Activated CD4-positive, CD25-positive, alpha-beta regulatory T cell treated with anti-CD3 and anti-CD28 coated beads, Interleukin-2, amount 50 U/mL, for 24 hours (primary cell): ENCODE measurements around the gene THSD4.

Experiments
- ATAC-seq, 2 donors: fragments of 150-1000 bp; cut with Tn5 transposase; one replicate each; pipeline ENCODE4 v1.10.0; 2021; ENCODE audit warnings: mild to moderate bottlenecking in 1 of 2, moderate library complexity in 1 of 2

THSD4 gene

DNA sequence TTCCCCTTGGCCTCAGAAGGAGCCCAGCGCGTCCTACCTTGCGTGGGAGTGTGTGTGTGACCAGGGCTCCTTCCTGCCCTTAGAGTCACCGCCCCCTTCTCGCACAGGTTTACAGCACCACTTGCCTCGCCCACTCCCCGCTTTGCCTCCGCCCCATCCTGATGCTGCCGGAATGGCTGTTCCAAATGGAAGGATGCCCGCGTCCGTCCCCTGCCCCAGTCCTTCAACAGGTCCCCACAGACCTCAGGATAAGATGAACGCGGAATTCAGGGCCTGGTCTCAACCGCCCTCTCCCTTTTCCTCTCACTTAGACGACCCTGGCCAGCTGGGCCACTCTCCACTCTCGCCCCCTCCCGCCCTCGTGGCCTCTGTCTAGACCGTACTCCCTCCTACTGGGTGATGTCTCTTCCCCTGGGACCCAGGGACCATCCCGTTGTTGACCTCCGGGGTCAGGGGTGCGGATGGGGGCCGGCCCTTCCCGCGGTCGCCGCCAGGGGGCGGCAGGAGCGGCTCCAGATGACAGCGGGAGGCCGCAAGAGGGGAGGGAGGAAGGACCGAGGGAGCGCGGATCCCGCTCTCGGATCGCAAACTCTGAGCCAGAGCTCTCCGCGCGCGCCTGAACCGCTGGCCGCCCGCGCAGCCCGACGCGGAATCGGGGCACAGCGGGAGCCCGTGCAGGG is at the start of gene THSD4:
TSS of gene THSD4 (plus strand) at position 585 of the 680 bp plus-strand sequence.
- peak; percentile 54 to 73 for ATAC-seq

DNA sequence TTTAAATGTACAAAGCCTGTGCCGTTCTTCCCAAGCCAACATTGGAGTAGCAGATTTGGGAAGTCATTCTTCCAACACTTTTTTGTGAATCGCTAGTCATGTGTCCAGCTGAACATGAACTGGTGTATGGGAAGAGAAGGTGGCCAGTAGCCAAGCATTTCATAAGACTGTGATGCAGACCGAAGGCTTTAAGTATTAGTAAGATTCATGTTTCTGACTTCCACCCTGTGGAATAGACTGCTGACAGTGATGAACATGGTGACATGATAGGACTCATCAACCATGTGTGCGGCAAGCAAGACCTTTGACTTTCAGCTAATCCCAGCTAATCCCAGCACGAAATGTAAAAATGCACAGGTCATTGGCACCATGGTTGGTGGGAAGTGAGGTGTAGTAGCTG is 48.3 kb upstream of the THSD4 start:
- ATAC-seq = no peak

DNA sequence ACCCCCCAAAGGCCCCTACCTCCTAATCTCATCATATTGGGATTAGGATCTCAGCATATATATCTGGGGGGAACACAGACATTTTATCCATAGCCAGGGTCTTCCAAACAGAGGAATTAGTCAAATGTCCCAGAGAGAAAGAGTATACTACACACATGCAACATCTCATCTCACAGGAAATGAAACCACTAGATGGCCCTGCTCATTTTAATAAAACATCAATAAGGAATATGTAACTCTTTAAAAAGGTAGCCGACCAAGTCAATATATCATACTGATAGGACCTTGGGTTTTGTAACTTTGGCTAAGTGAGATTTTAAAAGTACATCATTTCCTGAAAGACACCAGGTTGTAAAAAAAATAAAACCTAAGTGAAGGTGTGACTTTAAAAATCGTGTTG is 45.6 kb upstream of the THSD4 start:
- no peak for ATAC-seq

DNA sequence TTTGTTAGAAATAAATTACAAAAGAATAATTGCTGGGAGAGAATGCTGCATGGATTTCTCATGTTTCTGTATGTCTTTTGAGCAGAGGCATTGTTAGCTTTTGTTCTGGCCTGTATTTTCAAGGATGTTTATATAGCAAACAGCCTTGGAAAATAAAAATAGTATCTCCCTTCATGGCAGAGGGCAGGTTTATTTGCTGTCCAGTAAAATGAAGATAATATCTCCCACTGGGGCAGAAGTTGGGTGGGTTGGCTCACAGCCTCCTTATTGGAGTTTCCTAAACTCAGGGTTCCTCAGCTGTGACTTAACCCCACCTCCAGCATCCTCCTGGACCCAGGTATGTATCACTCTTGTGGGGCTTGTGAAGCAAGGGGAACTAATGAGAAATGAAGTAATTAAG is 43.7 kb upstream of the THSD4 start:
- ATAC-seq = no peak

DNA sequence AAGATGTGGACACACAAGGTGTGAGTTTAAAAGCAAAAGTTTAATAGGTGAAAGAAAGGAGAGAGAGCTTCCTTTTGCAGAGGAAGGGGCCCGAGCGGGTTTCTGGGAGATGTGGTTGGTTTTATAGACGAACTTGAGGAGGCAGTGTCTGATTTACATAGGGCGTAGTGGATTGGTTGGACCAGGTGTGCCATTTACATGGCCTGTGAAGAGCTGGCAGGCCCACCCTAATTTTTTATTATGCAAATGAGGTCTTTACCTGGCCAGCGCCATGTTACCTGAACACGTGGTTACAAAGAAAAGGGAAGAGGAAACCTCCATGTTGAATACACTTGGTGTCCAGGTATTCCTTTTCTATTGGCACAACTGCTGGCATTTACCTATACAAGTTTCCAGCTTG is 42.8 kb upstream of the THSD4 start:
- no peak for ATAC-seq

DNA sequence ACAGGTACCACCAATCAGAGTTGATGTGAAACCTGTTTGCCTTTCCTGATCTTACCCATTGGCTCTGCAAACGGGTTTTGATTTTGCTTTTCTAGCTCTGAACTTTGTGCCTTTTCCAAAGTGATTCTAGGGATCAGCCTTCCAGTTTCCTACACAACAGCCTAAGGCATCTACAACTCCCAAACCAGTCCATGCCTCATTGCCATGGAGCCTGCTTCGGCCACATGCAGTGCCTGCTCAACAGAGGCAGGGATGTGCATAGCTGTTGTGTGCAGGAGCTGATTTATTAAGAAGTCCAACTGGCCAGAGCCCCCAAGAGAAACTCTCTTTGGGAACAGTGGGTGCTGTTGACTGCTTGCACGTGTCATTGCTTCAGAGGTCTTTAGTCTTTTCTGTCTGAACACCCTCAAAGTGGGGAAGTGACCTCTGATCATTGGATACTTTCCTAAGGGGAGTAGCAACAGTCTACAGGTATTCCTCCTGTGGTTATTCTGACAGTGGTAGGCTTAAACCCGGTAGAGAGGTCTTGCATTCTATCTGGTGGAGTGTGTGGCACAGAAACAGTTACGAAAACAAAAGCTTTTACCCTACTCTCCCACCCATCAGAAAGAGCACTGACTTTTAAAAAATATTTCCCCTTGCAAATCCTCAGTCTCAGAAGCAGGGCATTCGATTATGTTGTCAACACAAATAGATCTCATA is 36.6 kb upstream of the THSD4 start:
- ATAC-seq = no peak

DNA sequence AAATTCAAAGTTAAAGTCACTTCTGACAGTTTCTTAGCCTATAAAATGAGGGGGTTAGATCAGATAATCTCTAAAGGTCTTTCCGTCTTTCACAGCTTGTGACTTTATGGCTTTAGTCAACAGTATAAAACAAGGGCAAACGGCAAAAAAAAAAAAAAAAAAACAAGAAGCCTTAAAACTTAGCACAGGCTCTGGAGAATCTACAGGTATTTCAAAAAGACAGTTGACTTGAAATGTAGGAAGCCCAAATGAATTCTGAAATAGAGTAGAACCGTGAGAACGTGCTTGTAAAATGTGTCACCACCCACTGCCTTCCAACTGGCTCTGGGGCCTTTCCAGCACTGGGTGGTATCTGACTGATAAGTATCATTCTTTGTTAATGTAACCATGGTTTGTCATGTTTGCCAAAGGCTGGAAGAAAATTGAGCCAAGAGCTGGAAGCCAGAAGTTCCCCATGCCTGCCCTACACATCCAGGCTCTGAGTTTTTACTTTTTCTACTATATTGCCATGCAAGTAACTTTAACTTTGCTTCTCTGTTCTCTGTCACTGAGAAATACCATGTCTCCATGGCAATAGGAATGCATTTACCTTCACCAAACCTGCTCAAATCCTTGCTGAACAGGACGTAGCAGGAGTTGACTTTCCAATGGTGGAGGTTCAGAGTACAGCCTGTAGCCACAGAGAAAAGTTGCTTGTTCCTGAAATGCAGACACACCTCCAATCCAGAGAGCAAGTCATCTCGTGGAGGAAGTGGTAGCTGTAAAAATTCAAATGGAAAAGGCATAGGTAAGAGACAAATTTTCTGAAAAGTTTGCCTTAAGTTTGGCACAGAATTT is 35.8 kb upstream of the THSD4 start:
- no peak for ATAC-seq

DNA sequence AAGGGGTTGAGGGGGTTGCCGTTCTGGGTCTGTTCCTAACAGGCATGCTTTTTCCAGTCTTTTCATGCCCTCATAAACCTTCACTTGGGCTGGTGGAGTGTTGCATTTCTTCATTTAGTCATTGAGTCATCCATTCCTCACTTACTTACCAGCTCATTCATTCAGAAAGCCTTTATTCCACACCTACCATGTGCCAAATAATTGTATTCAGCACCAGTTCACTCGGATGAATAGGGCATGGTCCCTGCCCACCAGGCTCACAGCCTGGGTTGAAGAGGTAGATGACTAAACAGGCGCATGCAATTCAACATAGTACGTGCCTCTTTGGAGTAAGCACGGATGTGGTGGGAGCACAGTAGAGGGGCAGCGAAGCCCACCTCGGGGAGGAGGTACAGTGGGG is 35.1 kb upstream of the THSD4 start:
- no peak for ATAC-seq

DNA sequence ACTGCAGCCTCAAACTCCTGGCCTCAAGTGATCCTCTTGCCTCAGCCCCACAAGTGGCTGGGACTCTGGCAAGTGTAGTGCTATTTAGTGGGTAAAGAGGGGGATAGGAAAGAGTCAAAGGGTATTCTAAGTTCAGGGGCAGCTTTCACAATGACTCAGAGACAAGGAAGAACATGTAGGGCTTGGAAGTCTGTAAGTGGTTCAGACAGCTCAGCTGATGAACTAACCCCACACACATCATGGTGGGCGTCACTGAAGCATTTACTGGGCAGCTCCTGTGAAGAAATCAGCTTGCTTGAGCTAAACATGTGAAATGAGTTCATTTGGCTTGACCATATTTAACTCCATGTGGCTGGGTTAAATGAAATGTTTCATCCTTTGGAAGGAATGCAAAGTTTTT is 34.6 kb upstream of the THSD4 start:
- no peak for ATAC-seq

DNA sequence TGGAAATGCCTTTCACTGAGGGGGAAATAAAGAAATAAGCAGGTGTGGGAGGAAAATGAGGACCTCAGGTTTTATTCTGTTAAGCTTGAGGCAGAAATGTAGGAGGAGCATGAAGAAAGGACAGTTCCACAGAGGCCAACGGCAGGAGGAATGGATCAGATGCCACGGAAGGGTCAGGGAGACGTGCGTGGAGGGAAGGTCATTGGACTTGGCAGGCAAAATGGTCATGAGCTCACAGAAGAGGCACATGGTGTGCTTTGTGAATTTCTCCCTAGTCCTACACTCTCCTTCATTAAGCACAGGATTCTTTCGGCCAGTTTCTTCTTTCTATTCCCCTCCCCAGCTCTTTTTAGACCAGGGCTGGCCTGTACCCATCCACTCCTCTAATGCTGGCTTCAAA is 32.5 kb upstream of the THSD4 start:
- no peak for ATAC-seq

DNA sequence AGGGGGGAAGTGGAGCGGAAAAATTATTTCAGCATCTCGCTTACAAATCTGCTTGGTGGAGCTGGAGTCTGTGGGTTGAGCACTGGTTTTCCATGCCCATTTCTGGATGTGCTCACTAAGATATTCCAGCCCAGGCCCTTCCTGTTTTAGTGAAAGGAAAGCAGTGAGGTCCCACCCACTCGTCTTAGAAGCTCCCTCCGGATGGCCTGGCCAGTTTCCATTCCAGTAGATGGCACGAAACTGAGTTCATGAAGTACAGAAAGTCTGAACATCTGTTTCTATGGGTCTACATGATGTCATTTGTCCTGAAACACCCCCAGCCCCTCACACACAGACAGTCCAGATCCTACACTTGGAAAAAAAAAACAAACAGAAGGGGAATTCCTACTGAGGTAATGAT is 31.9 kb upstream of the THSD4 start:
- ATAC-seq = no peak

DNA sequence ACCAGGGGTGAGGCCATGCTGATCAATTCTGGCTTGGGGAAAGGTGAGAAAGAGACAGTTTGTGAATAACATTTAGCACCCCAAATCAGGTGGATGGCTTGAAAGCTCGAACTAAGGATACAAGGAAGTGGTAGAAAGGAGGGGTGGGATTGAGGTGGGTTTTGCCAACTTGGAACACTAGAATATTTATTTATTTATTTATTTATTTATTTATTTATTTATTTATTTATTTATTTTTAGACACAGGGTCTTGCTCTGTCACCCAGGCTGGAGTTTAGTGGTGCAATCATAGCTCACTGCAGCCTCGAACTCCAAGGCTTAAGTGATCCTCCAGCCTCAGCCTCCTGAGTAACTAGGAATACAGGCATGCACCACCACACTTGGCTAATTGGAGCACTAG is 31.0 kb upstream of the THSD4 start:
- no peak for ATAC-seq

DNA sequence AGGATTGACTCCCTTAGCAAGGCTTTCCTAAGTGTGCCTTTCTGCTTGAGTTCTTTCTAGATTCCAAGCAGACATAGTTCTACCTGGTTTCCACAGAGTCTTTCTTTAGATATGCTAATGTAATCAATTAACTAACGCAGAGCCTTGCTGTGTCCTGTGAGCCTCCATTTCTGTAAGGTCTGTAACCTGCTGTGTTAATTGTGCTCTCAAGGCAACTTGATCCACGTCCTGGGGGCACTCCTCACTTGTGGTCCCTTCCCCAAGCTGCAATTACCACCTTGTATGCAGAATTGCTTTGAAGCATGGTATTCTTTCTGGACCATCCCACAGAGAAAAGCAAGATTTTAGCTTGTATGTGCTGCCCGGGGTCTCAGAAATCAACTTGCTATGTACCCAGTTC is 29.5 kb upstream of the THSD4 start:
- no peak for ATAC-seq

DNA sequence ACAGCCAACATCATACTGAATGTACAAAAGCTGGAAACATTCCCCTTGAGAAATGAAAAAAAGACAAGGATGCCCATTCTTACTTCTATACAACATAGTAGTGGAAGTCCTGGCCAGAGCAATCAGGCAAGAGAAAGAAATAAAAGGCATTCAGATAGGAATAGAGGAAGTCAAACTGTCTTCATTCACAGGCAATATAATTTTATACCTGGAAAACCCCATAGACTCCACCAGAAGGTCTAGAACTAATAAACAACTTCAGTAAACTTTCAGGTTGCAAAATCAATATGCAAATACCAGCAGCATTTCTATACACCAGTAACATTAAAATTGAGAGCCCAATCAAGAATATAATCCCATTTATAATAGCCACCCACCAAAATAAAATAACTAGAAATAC is 27.1 kb upstream of the THSD4 start:
- no peak for ATAC-seq

DNA sequence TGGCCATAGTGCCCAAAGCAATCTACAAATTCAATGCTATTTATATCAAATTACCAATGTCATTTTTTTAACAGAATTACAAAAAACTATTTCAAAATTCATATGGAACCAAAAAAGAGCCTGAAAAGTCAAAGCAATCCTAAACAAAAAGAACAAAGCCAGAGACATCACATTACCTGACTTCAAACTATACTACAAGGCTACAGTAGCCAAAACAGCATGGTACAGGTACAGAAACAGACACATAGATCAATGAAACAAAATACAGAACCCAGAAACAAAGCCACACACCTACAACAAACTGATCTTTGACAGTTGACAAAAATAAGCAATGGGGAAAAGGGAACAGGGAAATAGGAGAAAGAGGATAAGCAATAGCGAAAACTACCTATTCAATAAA is 26.6 kb upstream of the THSD4 start:
- no peak for ATAC-seq

DNA sequence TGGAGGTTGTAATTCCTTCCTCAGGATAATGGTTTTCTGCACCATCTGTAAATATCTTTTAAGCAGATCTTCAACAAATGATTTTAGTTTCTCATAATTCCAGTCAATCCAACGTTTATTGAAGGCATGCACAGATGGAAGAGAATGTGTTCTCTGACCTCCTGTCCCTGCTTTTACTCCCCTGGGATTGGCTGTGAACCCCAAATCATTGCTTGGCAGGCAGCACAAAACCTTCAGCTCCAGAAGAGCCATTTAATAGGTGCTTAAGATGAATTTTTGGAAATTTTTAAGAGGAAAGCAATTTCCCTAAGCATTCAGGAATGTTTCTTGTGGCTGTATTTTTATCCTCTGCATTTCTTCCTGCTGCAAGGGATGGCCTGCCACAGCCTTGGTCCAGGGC is 25.5 kb upstream of the THSD4 start:
- ATAC-seq = no peak

DNA sequence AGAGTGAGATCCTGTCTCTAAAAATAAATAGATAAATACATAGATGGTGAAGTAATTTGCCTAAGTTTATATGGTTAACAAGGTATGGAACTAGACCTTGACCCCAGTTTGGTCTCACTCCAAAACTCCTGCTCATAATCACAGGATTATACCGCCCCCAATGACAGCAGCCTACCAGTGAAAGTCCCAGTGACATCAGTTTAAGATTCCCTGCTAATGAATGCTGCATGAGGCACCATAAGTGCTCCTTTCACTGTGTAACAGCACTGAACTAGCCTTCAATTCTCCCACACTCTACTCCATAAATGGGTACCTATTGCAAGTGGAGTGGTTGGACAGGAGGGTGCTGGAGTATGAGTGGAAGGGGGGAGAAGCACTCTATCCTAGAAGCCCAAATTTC is 23.7 kb upstream of the THSD4 start:
- ATAC-seq = no peak

DNA sequence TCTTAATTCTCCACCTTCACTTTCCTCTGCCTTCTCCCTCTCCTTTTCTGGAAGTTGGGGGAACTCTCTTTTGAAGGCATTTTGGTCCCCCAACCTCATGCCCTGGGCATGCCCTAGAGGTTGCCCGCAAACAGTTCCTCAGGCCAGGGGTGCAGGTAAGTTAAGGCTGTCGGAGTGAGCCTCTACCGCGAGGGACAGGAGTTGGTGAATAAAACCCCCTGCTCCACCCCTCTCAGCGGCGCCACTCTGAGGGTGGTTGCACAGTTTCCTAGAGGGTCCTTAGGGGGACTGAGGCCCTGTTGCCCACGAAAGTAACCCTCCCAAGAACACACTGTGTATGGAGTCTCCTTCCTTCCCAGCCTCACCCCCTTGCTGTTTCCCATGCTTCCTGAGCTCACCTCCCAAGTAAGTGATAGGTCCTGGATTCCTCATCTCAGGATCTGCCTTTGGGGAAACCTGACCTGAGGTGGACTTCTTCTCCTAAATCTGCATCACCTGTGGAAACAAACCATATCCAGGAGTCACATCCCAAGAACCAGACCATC is 23.1 kb upstream of the THSD4 start:
- ATAC-seq = no peak

DNA sequence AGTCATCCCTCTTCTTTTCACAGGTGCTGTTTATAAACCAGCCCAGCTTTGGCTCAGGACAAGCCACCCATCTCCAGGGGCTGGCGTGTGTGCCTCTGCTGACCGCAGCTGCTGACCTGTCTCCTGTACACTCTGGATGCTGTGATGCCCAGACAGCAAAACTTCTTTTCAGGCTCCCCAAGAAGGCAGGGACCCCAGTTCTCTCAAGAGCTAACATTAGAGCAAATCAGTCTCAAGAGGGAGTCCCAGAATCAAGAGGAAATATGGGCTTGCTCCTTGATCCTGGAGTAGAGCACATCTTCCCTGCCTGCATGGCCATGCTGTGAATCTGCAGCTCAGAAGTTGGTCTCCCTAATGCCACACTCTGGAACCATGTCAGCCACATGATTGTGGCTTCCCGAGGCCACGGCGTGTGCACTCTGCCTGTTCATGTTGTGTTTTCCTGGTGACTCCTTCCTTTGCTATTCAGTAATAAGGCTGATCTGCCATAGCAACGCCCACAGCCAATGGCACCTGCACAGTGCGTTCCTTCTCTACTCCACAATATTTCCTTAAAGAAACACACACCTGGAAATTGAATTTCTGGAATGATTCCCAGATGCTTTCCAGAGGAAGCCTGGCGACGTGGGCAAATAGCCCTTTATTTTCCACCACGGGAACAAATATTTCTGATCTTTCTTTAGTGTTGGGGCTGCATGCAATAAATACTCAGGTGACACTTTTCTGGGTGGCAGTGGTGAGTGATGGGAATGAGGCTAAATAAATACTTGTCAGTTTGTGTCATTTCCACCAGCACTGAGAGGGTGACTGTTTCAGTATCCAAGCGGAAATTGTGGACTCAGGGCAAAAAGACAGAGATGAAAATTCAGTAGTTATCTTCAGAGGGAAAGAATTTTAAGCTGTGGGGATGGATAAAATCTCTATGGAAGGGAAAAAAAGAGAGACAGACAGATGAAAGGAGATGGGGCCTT is 21.9 kb upstream of the THSD4 start:
- ATAC-seq = no peak

DNA sequence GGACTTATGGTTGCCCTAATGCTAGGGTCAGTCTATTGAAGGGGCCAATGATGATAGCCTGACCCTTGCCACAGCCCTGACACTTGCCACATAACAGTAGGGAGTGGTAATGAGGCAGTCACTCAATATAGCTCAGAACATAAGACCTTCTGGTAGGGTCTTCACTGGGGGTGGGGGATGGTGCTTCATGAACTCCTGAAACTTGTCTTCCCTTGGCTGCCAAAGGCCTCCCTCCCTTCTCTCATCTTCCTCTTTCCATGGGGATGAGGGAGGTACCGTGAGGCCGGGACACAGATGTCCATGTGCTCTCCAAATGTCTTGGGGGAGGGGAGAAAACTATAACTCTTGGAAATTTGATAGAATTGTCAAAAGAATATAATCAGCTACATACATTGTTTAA is 21.1 kb upstream of the THSD4 start:
- ATAC-seq = no peak

DNA sequence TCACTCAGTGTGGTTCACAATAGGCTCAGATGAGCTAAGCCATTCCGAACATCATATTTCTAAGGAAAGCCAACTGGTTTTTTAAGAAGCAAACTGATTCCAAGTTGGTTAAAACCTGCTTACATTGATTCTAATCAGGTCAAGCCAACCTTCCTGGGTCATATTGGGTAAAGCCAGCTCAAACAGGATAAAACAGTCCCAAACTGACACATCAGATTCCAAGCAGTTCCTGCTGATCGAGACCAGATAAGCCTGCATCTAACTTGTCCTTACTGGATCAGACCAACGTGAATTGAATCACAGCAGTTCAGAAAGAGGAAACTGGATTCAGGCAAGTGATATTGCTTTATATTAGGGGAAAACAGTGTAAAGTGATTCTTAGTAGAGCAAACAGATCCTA is 18.6 kb upstream of the THSD4 start:
- ATAC-seq = no peak

DNA sequence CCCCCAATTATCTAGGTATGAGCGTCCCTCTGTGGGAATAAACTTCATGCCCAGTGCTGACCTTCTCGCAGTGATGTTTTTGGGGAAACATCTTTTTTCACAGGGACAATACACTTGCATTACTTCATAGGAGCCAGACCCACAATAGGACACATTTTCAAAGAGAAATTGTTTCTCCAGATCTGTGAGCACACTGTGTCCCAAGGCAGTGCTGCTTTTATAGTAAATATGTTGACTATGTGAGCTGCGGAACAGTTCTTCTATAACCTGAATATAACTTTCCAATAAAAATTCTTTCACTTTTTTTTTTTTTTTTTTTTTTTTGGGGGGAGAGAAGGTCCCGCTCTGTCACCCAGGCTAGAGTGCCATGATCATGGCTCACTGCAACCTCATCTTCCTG is 17.4 kb upstream of the THSD4 start:
- no peak for ATAC-seq
